ENCODE data around the gene SOCS2. TPM values are rescaled to one million over a fixed set of nuclear protein-coding genes. Genes with fewer than 3 reads are reported as not detected.

The SOCS2 gene
- total and polyA plus RNA-seq, 2 of the 8 experiments (the other 6 are each of a cell fraction or from before 2014, with no cell fraction given), result 14.5 to 18.0 TPM

GRCh38 chr12:93573552-93574223 is 1.2 kb downstream of the SOCS2 start:
- POLR2A ChIA-PET (ENCODE audit: partially characterized antibody), result interaction anchor here (0.7 to 7.2 kb wide), 13 partner anchors 8 to 229 kb away, joined by 3 to 41 read pairs (median 7); partner anchors contain the start of gene CRADD
- Histone ChIP-seq H2BK120ac (replicated peaks; ENCODE audit: low read depth, low read length) (no peak overlapping the region), H2AFZ (ENCODE audit: low read length) (no peak overlapping the region), H2BK5ac (ENCODE audit: low read depth, low read length) (no peak overlapping the region), H3K4me2 (ENCODE audit: insufficient read depth in 1 of 2, low read depth in 2 of 2, low read length in 2 of 2) (peak overlapping the region; percentile 85 to 97), H3K27ac (ENCODE audit: low read depth, low read length) (no peak overlapping the region), H4K5ac (ENCODE audit: insufficient read length, low read depth, low read length) (no peak overlapping the region), H3K4me1 (replicated peaks in 1 of 4; ENCODE audit: control insufficient read depth in 3 of 4, insufficient read depth in 4 of 4, low read length in 3 of 4) (peaks cover 0 to 2% (median 0%) of the 10 kb centered on the region in 4 experiments; a peak in 5 of 7 replicates), H3K18ac (ENCODE audit: extremely low read depth, low read length) (0 out of 2 replicates have a peak overlapping the region, but pooled peaks have one; percentile 71), H4K8ac (ENCODE audit: extremely low read depth, insufficient read depth, low read length) (no peak overlapping the region), H2BK12ac (ENCODE audit: low read depth, low read length) (0 out of 2 replicates have a peak overlapping the region, but pooled peaks have one; percentile 18), H3K23me2 (ENCODE audit: low read depth, low read length) (peaks cover 26% of the 10 kb centered on the region; the same call in 1 of the 2 replicates), H4K20me1 (replicated peaks in 1 of 2; ENCODE audit: control insufficient read depth in 1 of 2, insufficient read depth in 2 of 2, low read length in 2 of 2) (peaks cover 0 to 9% of the 10 kb centered on the region in 2 experiments), H3K79me1 (ENCODE audit: low read depth, low read length) (no peaks in the 10 kb centered on the region; the same call in 1 of the 2 replicates), H3K56ac (replicated peaks; ENCODE audit: insufficient read length, low read depth, low read length) (no peak overlapping the region), H3K36me3 (ENCODE audit: control insufficient read depth in 2 of 4, insufficient read depth in 4 of 4, low read length in 3 of 4) (peaks cover 0 to 12% (median 0%) of the 10 kb centered on the region in 4 experiments; a peak in 1 of 8 replicates), H4K91ac (replicated peaks; ENCODE audit: insufficient read length, low read length) (no peak overlapping the region), H3K27me3 (replicated peaks in 1 of 4; ENCODE audit: control insufficient read depth in 3 of 4, extremely low read depth in 1 of 4, insufficient read depth in 3 of 4, low read length in 3 of 4) (peaks cover 0 to 34% (median 21%) of the 10 kb centered on the region in 4 experiments; a peak in 5 of 7 replicates), H3K9ac (replicated peaks in 1 of 4; ENCODE audit: extremely low read depth in 1 of 4, low read depth in 3 of 4, low read length in 3 of 4) (no peak overlapping the region), H3K79me2 (ENCODE audit: control insufficient read depth in 1 of 2, insufficient read depth in 2 of 2, low read length in 2 of 2) (peaks cover 0 to 12% of the 10 kb centered on the region in 2 experiments; a peak in 2 of 4 replicates), H3K14ac (ENCODE audit: insufficient read length) (no peak overlapping the region), H2BK15ac (ENCODE audit: low read length) (no peak overlapping the region), H3K23ac (ENCODE audit: insufficient read length) (no peak overlapping the region), H3K4me3 (ENCODE audit: extremely low read depth in 1 of 4, insufficient read depth in 2 of 4, low read depth in 3 of 4, low read length in 4 of 4) (peak overlapping the region; percentile 63 to 82 (median 74)), H3K4ac (replicated peaks; ENCODE audit: insufficient read length, low read depth, low read length) (no peak overlapping the region), H2AK5ac (ENCODE audit: low read depth, low read length) (no peak overlapping the region), H3K9me3 (ENCODE audit: insufficient read depth in 2 of 2, low read depth in 1 of 2, low read length in 1 of 2) (no peaks in the 10 kb centered on the region), H2BK20ac (ENCODE audit: low read length) (no peak overlapping the region)
- TF ChIP-seq POLR2A (IDR thresholded peaks at IDR 0.05; ENCODE audit: control extremely low read depth in 1 of 2, low read depth in 2 of 2, low read length in 2 of 2) (no peak), SUZ12 (IDR thresholded peaks at IDR 0.05; ENCODE audit: low read length) (0 out of 2 replicates have a peak, but pooled peaks have one; percentile 40), RNF2 (IDR thresholded peaks at IDR 0.05; ENCODE audit: borderline replicate concordance, low read depth, low read length, missing control alignments, poor library complexity, severe bottlenecking) (peak; percentile 49), RFX5 (IDR thresholded peaks at IDR 0.05; ENCODE audit: borderline replicate concordance, low read depth, low read length) (0 out of 2 replicates have a peak, but pooled peaks have one; percentile 15), ASH2L (IDR thresholded peaks at IDR 0.05; ENCODE audit: low read length) (peak; percentile 6)
- FAIRE-seq (no peak), DNase-seq (ENCODE audit: low read depth in 1 of 2, low spot score in 2 of 2) (no peak)
- CTCF ChIA-PET (ENCODE audit: partially characterized antibody), result interaction anchor here (0.6 to 4.9 kb wide), 24 partner anchors 8 to 534 kb away, joined by 3 to 26 read pairs (median 4); no protein-coding TSS in a partner anchor
- WGBS, 2 experiments (ENCODE audit: extremely low coverage in 1 of 2, insufficient coverage in 1 of 2, insufficient read length in 1 of 2, insufficient replicate concordance in 2 of 2, low coverage in 1 of 2, low lambda C conversion rate in 2 of 2, missing lambda C conversion rate in 1 of 2), result 4% methylated on average over 16 of the region's 21 CpGs; no CpG with 5 or more reads in 1 of the 2 experiments
